ENCODE measurements around the gene ONECUT1.

Gene ONECUT1

GRCh38 chr15:52782514-52782913, 7.6 kb downstream of the ONECUT1 start:
- DNase-seq (ENCODE audit: low read depth in 2 of 2): no peak

GRCh38 chr15:52780172-52780980, 9.8 kb downstream of the ONECUT1 start:
- DNase-seq (ENCODE audit: low read depth in 2 of 2): peak; percentile 55

- DNase-seq (ENCODE audit: low read depth in 2 of 2): no peak
Observed at GRCh38 chr15:52778457-52778856, 11.7 kb downstream of the ONECUT1 start.

GRCh38 chr15:52772766-52773165, 17.4 kb downstream of the ONECUT1 start:
- DNase-seq (ENCODE audit: low read depth in 2 of 2): no peak

- DNase-seq (ENCODE audit: low read depth in 2 of 2): no peak
Observed at GRCh38 chr15:52765785-52766184, 24.4 kb downstream of the ONECUT1 start.

GRCh38 chr15:52764731-52765130, 25.4 kb downstream of the ONECUT1 start:
- DNase-seq (ENCODE audit: low read depth in 2 of 2): no peak

GRCh38 chr15:52762621-52763020, 27.5 kb downstream of the ONECUT1 start:
- DNase-seq (ENCODE audit: low read depth in 2 of 2): no peak

GRCh38 chr15:52760562-52760961, 29.6 kb downstream of the ONECUT1 start:
- no peak for DNase-seq (ENCODE audit: low read depth in 2 of 2)

GRCh38 chr15:52759969-52760368, 30.2 kb downstream of the ONECUT1 start:
- DNase-seq (ENCODE audit: low read depth in 2 of 2): no peak

GRCh38 chr15:52757496-52757895, 32.6 kb downstream of the ONECUT1 start:
- no peak for DNase-seq (ENCODE audit: low read depth in 2 of 2)

- DNase-seq (ENCODE audit: low read depth in 2 of 2): no peak
Observed at GRCh38 chr15:52751522-52751921, 38.6 kb downstream of the ONECUT1 start.

GRCh38 chr15:52749258-52749657, 40.9 kb downstream of the ONECUT1 start:
- DNase-seq (ENCODE audit: low read depth in 2 of 2): no peak

- no peak for DNase-seq (ENCODE audit: low read depth in 2 of 2)
Observed at GRCh38 chr15:52746162-52746757, 43.9 kb downstream of the ONECUT1 start.

- DNase-seq (ENCODE audit: low read depth in 2 of 2): no peak
Observed at GRCh38 chr15:52745326-52746161, 44.6 kb downstream of the ONECUT1 start.

GRCh38 chr15:52738311-52738710, 51.8 kb downstream of the ONECUT1 start:
- no peak for DNase-seq (ENCODE audit: low read depth in 2 of 2)

- no peak for DNase-seq (ENCODE audit: low read depth in 2 of 2)
Observed at GRCh38 chr15:52737720-52738119, 52.4 kb downstream of the ONECUT1 start.

- DNase-seq (ENCODE audit: low read depth in 2 of 2): peak in 1 of 2 donors; percentile 83
Observed at GRCh38 chr15:52735231-52736089, 54.7 kb downstream of the ONECUT1 start.

- no peak for DNase-seq (ENCODE audit: low read depth in 2 of 2)
Observed at GRCh38 chr15:52734329-52734728, 55.8 kb downstream of the ONECUT1 start.

GRCh38 chr15:52733696-52734255, 56.4 kb downstream of the ONECUT1 start:
- DNase-seq (ENCODE audit: low read depth in 2 of 2): no peak

- no peak for DNase-seq (ENCODE audit: low read depth in 2 of 2)
Observed at GRCh38 chr15:52733088-52733487, 57.0 kb downstream of the ONECUT1 start.

- DNase-seq (ENCODE audit: low read depth in 2 of 2): no peak
Observed at GRCh38 chr15:52732551-52732950, 57.6 kb downstream of the ONECUT1 start.

Data from stimulated activated CD4-positive, alpha-beta T cell treated with anti-CD3 and anti-CD28 coated beads, Interleukin-1b, Interleukin-23, amount 100 ng/mL, for 4 hours (primary cell).